ENCODE results near the gene ENDOU. TPM values are rescaled to one million over a fixed set of nuclear protein-coding genes. Genes with fewer than 3 reads are reported as not detected.
A peak's percentile ranks its signal among the peaks of the same experiment; 100 is the strongest.

The ENDOU gene, protein sequence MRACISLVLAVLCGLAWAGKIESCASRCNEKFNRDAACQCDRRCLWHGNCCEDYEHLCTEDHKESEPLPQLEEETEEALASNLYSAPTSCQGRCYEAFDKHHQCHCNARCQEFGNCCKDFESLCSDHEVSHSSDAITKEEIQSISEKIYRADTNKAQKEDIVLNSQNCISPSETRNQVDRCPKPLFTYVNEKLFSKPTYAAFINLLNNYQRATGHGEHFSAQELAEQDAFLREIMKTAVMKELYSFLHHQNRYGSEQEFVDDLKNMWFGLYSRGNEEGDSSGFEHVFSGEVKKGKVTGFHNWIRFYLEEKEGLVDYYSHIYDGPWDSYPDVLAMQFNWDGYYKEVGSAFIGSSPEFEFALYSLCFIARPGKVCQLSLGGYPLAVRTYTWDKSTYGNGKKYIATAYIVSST
- total RNA-seq = under 1 TPM in 1 of 2 experiments, not detected in 1; 0.08 TPM

DNA sequence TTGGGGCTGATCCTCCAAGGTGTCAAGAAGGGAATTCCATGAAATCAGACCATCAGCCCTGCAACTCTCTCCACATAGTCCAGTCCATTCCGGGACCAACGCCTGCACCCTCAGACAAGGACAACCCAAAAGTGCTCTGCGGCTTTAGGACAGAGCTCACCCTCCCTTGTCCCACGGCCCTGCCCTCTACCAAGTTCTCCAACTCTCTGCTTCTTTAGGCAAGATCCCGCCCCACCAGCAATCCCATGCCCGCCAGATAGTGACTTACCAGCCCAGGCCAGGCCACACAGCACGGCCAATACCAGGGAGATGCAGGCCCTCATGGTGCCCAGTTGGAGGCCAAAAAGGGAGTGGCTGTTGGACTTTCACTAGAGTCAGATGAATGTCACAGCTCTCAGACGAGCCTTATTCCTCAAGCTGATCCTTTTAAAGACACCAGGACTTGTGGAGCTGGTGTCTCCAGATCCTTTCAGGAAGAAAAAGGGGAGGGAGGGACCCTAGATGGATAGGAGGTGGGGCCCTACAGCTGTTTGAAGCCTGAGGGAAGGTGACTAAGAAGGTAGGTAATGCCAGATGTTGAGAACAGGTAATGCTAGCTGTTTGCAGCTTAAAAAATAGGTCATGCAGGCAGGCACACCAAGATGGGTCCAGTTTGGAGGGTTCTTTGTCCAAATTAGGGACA lies at the start of gene ENDOU:
ENDOU (minus strand) TSS at position 400 of the 682 bp plus-strand sequence; CDS start at position 323, 77 bp downstream.
- no peak within 1 kb of the TSS for H3K4me3 Mint-ChIP-seq
- peaks cover 8% of the 10 kb centered on the region for H3K27me3 Mint-ChIP-seq
- H3K4me1 Mint-ChIP-seq = peaks cover 21% of the 10 kb centered on the region
- no peak within 1 kb of the TSS for H3K27ac Mint-ChIP-seq
- peaks cover 8% of the 10 kb centered on the region for H3K36me3 Mint-ChIP-seq
- no peaks in the 10 kb centered on the region for H3K9me3 Mint-ChIP-seq
- DNase-seq = no peak

DNA sequence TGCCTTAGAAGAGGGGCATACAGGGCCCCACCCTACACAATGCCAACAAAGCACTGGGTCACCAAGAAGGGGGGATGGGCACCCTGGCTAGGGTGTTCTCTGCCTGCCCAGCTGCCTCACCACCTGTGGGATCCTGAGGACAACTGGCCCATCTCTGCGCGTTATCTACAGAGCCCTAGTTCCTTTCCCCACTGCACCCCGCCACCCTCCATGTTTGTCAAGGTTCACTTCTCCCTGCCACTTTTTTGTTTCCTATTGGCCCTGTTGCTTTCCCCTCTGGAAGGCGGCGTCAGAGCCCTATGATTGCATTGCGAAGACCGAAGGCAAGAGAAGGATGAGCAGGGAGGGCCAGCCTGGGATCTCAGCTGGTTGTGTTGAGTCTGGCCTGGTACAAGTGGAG lies 49.4 kb upstream of the ENDOU start:
- H3K36me3 Mint-ChIP-seq = no peaks in the 10 kb centered on the region
- peak overlapping the region; percentile 90 for H3K4me3 Mint-ChIP-seq
- H3K4me1 Mint-ChIP-seq = peaks cover 25% of the 10 kb centered on the region
- no peak for DNase-seq
- no peak overlapping the region for H3K27ac Mint-ChIP-seq
- peaks cover 5% of the 10 kb centered on the region for H3K27me3 Mint-ChIP-seq
- no peaks in the 10 kb centered on the region for H3K9me3 Mint-ChIP-seq

GRCh38 chr12:47773858-47774580 lies 48.7 kb upstream of the ENDOU start:
- H3K27ac Mint-ChIP-seq = no peak overlapping the region
- H3K27me3 Mint-ChIP-seq = peaks cover 5% of the 10 kb centered on the region
- H3K36me3 Mint-ChIP-seq = no peaks in the 10 kb centered on the region
- no peaks in the 10 kb centered on the region for H3K9me3 Mint-ChIP-seq
- peak overlapping the region; percentile 90 for H3K4me3 Mint-ChIP-seq
- peaks cover 18% of the 10 kb centered on the region for H3K4me1 Mint-ChIP-seq
- no peak for DNase-seq

- Mint-ChIP-seq H3K27me3 (peaks cover 5% of the 10 kb centered on the region), H3K4me3 (peak within 1 kb of the TSS; percentile 90), H3K4me1 (peaks cover 16% of the 10 kb centered on the region), H3K36me3 (no peaks in the 10 kb centered on the region), H3K9me3 (no peaks in the 10 kb centered on the region), H3K27ac (no peak within 1 kb of the TSS)
- peak; percentile 79 for DNase-seq
Observed at GRCh38 chr12:47773062-47773857, 48.0 kb upstream of the ENDOU start, which contains the start of gene SLC48A1. Gene SLC48A1 (plus strand): TSS chr12:47773238. CDS start chr12:47773305, 67 bp downstream.

DNA sequence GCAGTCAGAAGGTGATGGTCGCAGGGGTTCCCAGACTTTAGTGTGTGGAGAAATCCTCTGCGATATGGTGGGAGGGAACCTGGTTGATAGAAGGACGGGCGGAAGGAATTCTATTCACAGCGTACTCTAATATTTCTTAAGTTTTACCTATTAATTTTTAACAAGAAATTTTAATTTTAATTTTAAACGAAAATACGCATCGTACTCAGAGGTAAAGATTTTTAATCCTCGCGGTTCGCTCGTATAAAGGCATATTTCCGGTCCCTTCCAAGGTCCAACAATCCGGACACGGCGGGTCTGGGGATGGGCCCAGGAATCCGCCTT lies 47.4 kb upstream of the ENDOU start:
- no peaks in the 10 kb centered on the region for H3K36me3 Mint-ChIP-seq
- no peak overlapping the region for H3K27ac Mint-ChIP-seq
- H3K27me3 Mint-ChIP-seq = peaks cover 5% of the 10 kb centered on the region
- peaks cover 16% of the 10 kb centered on the region for H3K4me1 Mint-ChIP-seq
- H3K9me3 Mint-ChIP-seq = no peaks in the 10 kb centered on the region
- DNase-seq = no peak
- peak overlapping the region; percentile 73 for H3K4me3 Mint-ChIP-seq

- H3K27me3 Mint-ChIP-seq = peaks cover 5% of the 10 kb centered on the region
- peaks cover 18% of the 10 kb centered on the region for H3K4me1 Mint-ChIP-seq
- no peaks in the 10 kb centered on the region for H3K36me3 Mint-ChIP-seq
- no peaks in the 10 kb centered on the region for H3K9me3 Mint-ChIP-seq
- DNase-seq = no peak
- H3K4me3 Mint-ChIP-seq = peak overlapping the region; percentile 73
- no peak overlapping the region for H3K27ac Mint-ChIP-seq
Observed at GRCh38 chr12:47772094-47772660, 46.9 kb upstream of the ENDOU start.

DNA sequence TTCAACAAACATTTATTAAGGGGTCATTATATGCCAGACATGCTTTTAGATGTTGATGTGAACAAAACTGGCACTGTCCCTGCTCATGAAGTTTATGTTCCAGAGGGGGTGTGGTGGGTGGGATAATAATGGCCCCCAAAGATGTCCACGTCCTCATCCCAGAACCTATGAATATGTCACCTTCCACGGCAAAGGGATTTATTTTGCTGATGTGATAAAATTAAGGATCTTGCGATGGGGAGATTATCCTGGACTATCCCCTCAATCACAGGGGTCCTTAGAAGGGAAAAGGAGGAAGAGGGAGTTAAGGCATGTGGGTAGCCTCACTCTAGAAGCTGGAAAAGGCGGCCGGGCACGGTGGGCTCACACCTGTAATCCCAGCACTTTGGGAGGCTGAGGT lies 46.0 kb upstream of the ENDOU start:
- Mint-ChIP-seq H3K27ac (no peak overlapping the region), H3K4me3 (no peak overlapping the region), H3K9me3 (no peaks in the 10 kb centered on the region), H3K36me3 (no peaks in the 10 kb centered on the region), H3K27me3 (peaks cover 5% of the 10 kb centered on the region), H3K4me1 (peaks cover 17% of the 10 kb centered on the region)
- no peak for DNase-seq

DNA sequence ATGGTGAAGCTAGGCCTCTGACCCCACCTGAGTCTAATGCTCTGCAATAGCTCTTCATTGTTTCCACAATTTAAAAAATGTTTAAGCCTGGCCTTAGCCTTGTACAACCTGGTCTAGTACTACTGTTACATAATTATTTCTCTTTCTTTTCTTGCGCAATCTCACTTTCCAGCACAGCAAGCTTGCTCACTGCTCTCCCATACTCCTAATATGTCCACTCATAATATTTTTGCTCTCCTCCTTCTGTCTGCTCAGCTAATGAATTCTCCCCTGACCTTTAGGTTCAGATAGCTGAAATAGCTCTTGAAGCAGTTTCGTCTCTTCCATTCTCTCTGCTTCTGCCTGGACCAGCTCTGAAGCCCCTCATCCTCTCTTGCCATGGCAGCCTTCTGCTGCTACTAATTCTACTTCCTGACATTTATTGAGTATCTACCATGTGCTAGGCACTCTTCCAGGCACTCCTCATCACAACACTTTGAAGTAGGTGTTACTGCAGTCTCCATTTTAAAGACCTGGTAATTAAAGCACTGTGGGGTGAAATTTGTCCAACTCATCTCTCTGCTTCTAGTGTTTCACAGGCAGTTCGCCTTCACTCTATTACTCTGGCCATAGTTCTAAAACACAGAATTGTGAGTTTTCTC lies 44.9 kb upstream of the ENDOU start:
- H3K27ac Mint-ChIP-seq = no peak overlapping the region
- H3K36me3 Mint-ChIP-seq = no peaks in the 10 kb centered on the region
- H3K4me3 Mint-ChIP-seq = no peak overlapping the region
- peaks cover 5% of the 10 kb centered on the region for H3K27me3 Mint-ChIP-seq
- no peaks in the 10 kb centered on the region for H3K9me3 Mint-ChIP-seq
- DNase-seq = no peak
- peaks cover 19% of the 10 kb centered on the region for H3K4me1 Mint-ChIP-seq

- H3K27ac Mint-ChIP-seq = no peak overlapping the region
- no peak for DNase-seq
- peaks cover 5% of the 10 kb centered on the region for H3K27me3 Mint-ChIP-seq
- no peaks in the 10 kb centered on the region for H3K9me3 Mint-ChIP-seq
- no peaks in the 10 kb centered on the region for H3K36me3 Mint-ChIP-seq
- H3K4me3 Mint-ChIP-seq = no peak overlapping the region
- peaks cover 16% of the 10 kb centered on the region for H3K4me1 Mint-ChIP-seq
Observed at GRCh38 chr12:47769234-47770085, 44.2 kb upstream of the ENDOU start.

DNA sequence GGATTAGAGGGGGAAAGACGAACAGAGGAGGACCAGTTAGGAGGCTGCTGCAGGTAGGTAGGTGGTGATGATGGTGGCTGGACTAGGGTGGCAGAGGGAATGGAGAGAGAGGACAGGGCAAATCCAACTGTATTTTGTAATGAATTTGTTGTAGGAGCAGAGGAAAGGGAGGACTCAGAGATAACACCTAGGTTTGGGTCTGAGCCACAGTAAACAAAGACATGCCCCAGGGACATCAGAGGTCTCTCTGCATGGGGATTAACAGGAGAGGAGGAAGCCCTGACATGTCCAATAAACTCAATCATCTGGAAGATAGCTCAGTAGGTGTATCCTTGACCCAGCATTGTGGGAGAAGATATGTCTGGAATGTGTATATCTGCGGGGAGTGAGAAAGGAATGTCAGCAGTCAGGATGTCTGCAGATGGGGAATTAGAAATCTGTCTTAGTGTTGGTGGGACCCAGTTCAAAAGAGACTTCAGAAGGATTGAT lies 43.1 kb upstream of the ENDOU start:
- Mint-ChIP-seq H3K27ac (no peak overlapping the region), H3K4me1 (peaks cover 12% of the 10 kb centered on the region), H3K27me3 (peaks cover 5% of the 10 kb centered on the region), H3K9me3 (no peaks in the 10 kb centered on the region), H3K4me3 (no peak overlapping the region), H3K36me3 (no peaks in the 10 kb centered on the region)
- DNase-seq = no peak

GRCh38 chr12:47767216-47767724 lies 42.0 kb upstream of the ENDOU start:
- Mint-ChIP-seq H3K36me3 (no peaks in the 10 kb centered on the region), H3K4me1 (peaks cover 9% of the 10 kb centered on the region), H3K4me3 (no peak overlapping the region), H3K9me3 (no peaks in the 10 kb centered on the region), H3K27me3 (peaks cover under 1% of the 10 kb centered on the region), H3K27ac (no peak overlapping the region)
- peak; percentile 77 for DNase-seq

GRCh38 chr12:47766502-47767215 lies 41.4 kb upstream of the ENDOU start:
- Mint-ChIP-seq H3K36me3 (no peaks in the 10 kb centered on the region), H3K4me1 (peaks cover 9% of the 10 kb centered on the region), H3K4me3 (no peak overlapping the region), H3K27me3 (no peaks in the 10 kb centered on the region), H3K9me3 (no peaks in the 10 kb centered on the region), H3K27ac (no peak overlapping the region)
- no peak for DNase-seq
